IPS-NIHi7 (cell line): ENCODE measurements around the gene ETNPPL.

Source experiments
- DNase-seq: peaks from one replicate; pipeline ENCODE4 v3.0.0; 2012; ENCODE audit warnings: mixed read lengths; ENCODE audit errors: extremely low spot score

The ETNPPL gene

DNA sequence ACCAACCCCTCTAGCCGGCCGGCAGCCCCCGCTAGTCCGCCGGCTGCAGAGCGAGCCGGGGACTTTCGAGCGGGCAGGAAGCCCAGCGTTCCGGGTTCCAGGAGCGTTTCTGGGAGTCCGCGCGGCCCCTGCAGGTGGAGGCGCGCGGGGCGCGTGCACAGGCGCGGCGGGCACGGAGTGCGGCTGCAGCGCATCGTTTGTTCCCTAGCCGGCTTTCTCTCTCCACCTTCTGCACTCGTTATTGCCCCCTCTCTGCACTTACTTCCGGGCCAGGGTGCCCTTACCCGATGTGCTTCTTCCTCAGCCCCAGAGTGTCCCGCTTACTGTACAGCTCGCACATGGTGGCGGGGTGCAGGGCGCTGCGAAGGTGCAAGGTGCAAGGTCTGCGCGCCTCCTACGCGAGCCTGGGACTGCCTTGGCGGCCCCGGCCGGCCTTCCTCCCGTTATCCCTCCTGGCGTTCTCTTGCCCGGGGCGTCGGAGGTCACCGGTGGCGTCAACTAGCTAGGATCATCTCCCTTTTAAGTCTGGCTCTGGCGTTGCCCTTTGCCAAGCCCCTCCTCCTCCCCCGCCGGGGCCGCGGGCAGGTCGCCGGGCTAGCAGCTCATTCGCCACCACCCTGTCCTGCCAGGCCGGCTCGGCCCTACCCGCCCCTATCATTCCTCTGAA is at the start of gene ETNPPL:
TSS of gene ETNPPL (minus strand) at position 495 of the 667 bp plus-strand sequence. CDS start at position 340, 155 bp downstream.
- peak; percentile 79 for DNase-seq

GRCh38 chr4:108811486-108811885 is 48.6 kb upstream of the ETNPPL start:
- DNase-seq, result no peak

DNA sequence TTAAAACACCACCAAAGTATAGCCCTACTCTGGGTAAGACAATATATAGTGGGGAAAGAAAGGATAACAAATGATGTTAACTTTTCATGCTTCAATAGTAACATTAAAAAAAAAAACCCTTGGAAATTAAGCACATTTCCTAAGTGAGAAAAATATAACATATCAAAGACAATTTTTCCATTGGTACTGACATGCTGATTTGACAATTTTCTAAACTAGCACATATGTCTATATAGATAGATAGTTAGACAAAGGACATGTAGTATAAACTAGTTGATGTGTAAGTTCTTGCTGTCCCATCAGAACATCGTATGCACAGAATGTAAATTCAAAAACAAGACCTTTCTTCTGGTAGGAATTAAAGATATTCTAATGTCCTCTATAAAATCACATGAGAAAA is 47.2 kb upstream of the ETNPPL start:
- no peak for DNase-seq

GRCh38 chr4:108804648-108805273 is 41.9 kb upstream of the ETNPPL start:
- no peak for DNase-seq

DNA sequence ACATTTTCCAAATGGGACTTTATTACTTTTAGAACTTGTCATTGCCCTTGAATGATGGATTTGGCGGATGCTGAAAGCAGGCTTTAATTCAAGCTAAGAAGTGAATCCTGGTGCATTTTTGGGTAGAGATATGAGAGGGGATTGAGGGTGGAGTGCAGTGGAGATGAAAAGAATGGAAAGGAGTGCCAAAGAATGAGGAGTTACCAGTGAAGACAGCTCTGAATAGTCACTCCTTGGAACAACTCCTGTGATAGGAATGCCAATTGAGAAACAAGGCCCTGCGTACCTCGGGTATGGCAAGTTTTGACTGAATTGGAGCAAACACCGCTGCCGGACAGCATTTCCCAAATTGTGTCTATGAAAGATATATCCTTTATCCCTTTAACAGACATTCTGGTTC is 36.5 kb upstream of the ETNPPL start:
- no peak for DNase-seq

DNA sequence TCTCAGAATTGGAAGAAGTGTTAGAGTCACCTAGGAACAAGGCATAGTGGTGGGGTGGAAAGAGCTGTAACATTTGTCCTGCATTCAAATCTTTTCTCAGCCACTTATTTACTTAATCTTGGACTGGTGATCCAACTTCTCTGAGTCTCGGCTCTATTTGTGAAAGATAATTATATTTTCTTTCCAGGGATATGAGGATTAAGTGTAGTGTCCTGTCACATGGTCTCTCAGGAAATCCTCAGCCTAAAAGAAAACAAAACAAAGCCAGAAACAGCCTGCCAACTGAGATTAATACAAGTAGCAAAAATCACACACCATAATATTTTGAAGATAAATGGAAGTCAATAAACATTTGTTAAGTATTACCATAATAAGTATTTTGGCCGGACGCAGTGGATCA is 33.3 kb upstream of the ETNPPL start:
- DNase-seq, result no peak

- no peak for DNase-seq
These were observed 32.9 kb upstream of the ETNPPL start for GRCh38 chr4:108795733-108796132.

GRCh38 chr4:108794136-108794535 is 31.3 kb upstream of the ETNPPL start:
- DNase-seq, result no peak

DNA sequence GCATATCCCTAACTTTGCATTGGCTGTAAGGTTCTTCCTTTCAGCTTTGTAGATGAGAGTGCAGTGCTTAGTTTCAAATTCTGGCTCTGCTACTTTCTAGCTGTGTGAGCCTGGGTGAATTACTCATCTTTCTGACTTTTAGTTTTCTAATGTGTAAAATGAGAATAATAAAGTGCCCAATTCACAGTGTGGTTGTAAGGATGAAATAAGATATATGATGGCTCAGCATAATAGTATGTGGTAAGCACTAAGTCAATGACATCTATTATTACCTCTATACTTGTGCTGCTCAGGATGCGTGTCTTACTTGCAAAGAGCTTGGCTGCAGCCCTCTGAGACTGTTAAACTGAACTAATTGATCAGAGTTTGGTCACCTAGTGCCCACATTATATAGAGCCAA is 30.6 kb upstream of the ETNPPL start:
- no peak for DNase-seq

DNA sequence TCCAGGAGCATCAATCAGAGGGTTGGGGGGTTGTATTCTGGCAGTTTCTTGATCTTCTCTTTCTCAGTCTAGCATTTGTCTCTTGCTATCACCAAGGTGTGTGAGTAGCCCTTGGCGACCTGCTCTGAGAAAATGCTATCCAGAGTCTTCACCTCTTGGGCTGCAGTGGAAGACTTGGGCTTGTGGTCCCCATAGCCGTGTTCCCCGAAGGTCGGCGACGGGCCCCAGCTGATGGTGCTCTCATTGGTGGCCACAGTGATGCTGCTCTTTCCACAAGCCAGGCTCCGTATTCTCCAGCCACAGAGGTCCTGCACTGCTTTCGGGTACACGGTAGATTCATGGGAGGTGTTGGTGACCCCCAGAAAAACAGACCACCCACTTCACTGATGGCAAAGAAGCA is 25.9 kb upstream of the ETNPPL start:
- DNase-seq, result no peak

GRCh38 chr4:108787724-108788123 is 24.9 kb upstream of the ETNPPL start:
- no peak for DNase-seq

GRCh38 chr4:108787106-108787505 is 24.3 kb upstream of the ETNPPL start:
- no peak for DNase-seq

DNA sequence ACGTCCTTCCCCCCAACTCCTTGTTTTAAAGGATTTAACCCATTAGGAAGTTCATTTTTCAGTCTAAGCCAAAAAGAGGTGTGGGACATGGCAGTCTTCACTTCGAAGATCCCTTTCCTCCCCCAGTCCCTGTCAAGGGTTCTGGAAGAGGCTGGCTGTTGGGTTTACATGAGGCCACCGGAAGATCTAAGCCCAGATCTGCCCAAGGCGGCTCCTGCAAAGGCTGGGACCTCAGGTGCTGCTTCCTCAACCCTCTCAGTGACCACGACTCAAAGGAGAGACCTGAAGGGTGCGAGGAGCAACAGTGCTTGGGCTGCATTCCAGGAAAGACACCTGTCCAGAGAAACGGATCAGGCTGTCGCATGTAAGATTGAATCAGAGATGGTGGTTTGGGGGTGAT is 23.5 kb upstream of the ETNPPL start:
- no peak for DNase-seq

GRCh38 chr4:108783665-108784463 is 21.0 kb upstream of the ETNPPL start:
- no peak for DNase-seq

GRCh38 chr4:108779958-108780357 is 17.1 kb upstream of the ETNPPL start:
- no peak for DNase-seq

- no peak for DNase-seq
These were observed 14.5 kb upstream of the ETNPPL start for GRCh38 chr4:108777388-108777787.

DNA sequence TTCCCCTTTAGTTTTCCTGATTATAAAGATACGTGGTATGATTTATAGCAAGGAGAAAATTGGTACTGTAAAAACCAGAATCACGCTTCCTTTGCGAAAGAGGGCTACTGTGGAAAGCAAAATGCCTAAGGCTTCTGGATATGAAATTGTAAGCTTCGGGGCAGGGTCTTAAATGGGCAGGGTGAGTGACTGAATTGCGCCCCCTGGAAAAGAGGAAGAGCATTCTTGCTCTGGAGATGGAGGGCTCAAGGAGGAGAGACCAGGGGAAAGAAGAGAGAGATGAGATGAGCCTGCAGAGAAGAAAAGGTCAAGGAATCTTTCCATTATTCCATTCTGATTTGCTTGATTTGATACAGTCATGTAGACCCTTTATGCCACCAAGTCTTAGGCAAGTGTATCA is 13.1 kb upstream of the ETNPPL start:
- peak; percentile 35 for DNase-seq

GRCh38 chr4:108774809-108775530 is 12.1 kb upstream of the ETNPPL start:
- DNase-seq, result no peak

GRCh38 chr4:108772402-108772801 is 9.5 kb upstream of the ETNPPL start:
- DNase-seq, result no peak

- DNase-seq, result no peak
These were observed 3.2 kb upstream of the ETNPPL start for GRCh38 chr4:108766058-108766457.

DNA sequence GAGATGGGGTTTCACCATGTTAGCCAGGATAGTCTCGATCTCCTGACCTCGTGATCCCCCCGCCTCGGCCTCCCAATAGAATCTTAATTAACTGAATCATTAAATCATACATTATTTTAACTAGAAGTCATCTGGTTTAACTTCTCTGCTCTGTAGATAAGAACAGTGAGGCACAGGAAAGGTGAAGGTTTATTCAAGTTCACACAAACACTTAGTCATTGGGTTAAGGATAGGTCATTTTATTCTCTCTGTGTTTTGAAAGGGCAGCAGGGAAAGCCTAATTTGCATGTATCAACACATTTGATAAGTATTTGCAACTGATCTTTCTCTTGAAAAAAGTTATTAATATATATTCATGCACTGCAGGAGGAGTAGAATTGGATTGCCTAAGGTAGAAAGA is 1.1 kb upstream of the ETNPPL start:
- no peak for DNase-seq

GRCh38 chr4:108763226-108763593 is 357 bp upstream of the ETNPPL start:
- DNase-seq, result no peak
